ENCODE measurements around the gene TMEM156. TPM values are rescaled to one million over a fixed set of nuclear protein-coding genes. Genes with fewer than 3 reads are reported as not detected.

The TMEM156 gene
- total and polyA plus RNA-seq, 2 donors (not counting 1 experiment from before 2014, with no cell fraction given) = 0.06 to 0.17 TPM

DNA sequence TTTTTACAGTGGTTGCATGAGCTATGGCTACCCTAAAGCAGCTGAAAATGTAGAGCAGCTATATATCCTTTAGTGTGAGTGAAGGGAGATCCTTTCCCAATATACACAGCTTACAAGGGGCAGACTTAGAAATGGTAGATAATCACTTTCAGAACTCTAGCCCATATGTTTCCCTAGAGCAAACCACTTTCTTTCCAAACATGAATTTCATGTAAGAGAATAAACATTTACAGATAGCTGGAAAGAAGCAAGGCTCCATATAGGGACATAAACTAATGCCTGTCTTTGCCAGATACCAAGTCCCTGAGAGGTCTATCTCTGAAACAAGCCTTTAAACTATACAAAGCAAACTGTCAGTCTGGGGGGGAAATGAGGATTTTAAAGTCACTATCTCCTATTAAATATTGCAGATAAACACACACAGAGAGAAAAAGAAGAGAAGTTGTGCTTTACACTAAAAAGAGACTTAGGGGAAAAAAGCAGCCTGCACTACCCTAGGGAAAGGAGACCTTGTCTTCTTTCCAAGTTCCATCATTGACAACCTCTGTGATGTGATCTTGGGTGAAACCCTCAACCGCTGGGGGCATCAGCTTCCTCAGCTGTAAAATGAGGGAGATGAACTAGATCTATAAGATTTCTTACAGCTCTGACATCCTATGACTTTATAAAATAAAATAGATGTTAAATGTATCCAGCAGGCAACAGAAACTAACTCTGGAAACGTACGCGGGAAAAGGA lies 73.6 kb downstream of the TMEM156 start:
- DNase-seq (ENCODE audit: low read depth in 2 of 2) = peak in 1 of 2 donors; percentile 83
- no peak overlapping the region for H3K27ac ChIP-seq (ENCODE audit: insufficient read depth, low read length)
- no peaks in the 10 kb centered on the region for H4K20me1 ChIP-seq (ENCODE audit: control insufficient read depth, extremely low read depth, insufficient read depth, low read length)
- no peaks in the 10 kb centered on the region for H3K36me3 ChIP-seq (ENCODE audit: control insufficient read depth, insufficient read depth, low read length)
- H3K4me3 ChIP-seq (replicated peaks in 1 of 4; ENCODE audit: control extremely low read depth in 1 of 4, insufficient read depth in 1 of 4, low read depth in 3 of 4, low read length in 4 of 4) = no peak overlapping the region
- H3K9me3 ChIP-seq (ENCODE audit: control insufficient read depth, insufficient read depth, low read depth, low read length) = no peaks in the 10 kb centered on the region
- TF ChIP-seq CTCF (conservative IDR thresholded peaks at IDR 0.05 in 1 of 2, IDR thresholded peaks at IDR 0.05 in 1 of 2; ENCODE audit: low read depth in 1 of 2, low read length in 2 of 2) (peak in 1 of 2 donors; percentile 13), EZH2 (IDR thresholded peaks at IDR 0.05; ENCODE audit: low read length, missing control alignments) (no peak)
- no peak overlapping the region for H3K4me2 ChIP-seq (ENCODE audit: extremely low read depth, insufficient read depth, low read length)
- H3K4me1 ChIP-seq (ENCODE audit: control insufficient read depth, extremely low read depth, insufficient read depth, low read length) = no peaks in the 10 kb centered on the region
- H3K27me3 ChIP-seq (ENCODE audit: control insufficient read depth, insufficient read depth, low read length) = no peaks in the 10 kb centered on the region
- H2AFZ ChIP-seq (ENCODE audit: low read length) = no peak overlapping the region
- H3K9ac ChIP-seq (ENCODE audit: insufficient read depth, low read length) = no peak overlapping the region
- no peaks in the 10 kb centered on the region for H3K79me2 ChIP-seq (ENCODE audit: control insufficient read depth, insufficient read depth, low read length)

GRCh38 chr4:38957893-38958292 lies 74.3 kb downstream of the TMEM156 start:
- no peaks in the 10 kb centered on the region for H3K27me3 ChIP-seq (ENCODE audit: control insufficient read depth, insufficient read depth, low read length)
- no peak overlapping the region for H3K9ac ChIP-seq (ENCODE audit: insufficient read depth, low read length)
- H3K79me2 ChIP-seq (ENCODE audit: control insufficient read depth, insufficient read depth, low read length) = no peaks in the 10 kb centered on the region

More at GRCh38 chr4:38957893-38958292, 74.3 kb downstream of the TMEM156 start:
- no peaks in the 10 kb centered on the region for H3K4me1 ChIP-seq (ENCODE audit: control insufficient read depth, extremely low read depth, insufficient read depth, low read length)
- no peak for TF ChIP-seq EZH2 (IDR thresholded peaks at IDR 0.05; ENCODE audit: low read length, missing control alignments)
- no peak for TF ChIP-seq CTCF (conservative IDR thresholded peaks at IDR 0.05 in 1 of 2, IDR thresholded peaks at IDR 0.05 in 1 of 2; ENCODE audit: low read depth in 1 of 2, low read length in 2 of 2)
- no peaks in the 10 kb centered on the region for H3K9me3 ChIP-seq (ENCODE audit: control insufficient read depth, insufficient read depth, low read depth, low read length)
- no peaks in the 10 kb centered on the region for H4K20me1 ChIP-seq (ENCODE audit: control insufficient read depth, extremely low read depth, insufficient read depth, low read length)
- H3K4me3 ChIP-seq (replicated peaks in 1 of 4; ENCODE audit: control extremely low read depth in 1 of 4, insufficient read depth in 1 of 4, low read depth in 3 of 4, low read length in 4 of 4) = no peak overlapping the region
- no peak overlapping the region for H3K4me2 ChIP-seq (ENCODE audit: extremely low read depth, insufficient read depth, low read length)
- H3K36me3 ChIP-seq (ENCODE audit: control insufficient read depth, insufficient read depth, low read length) = no peaks in the 10 kb centered on the region
- no peak for DNase-seq (ENCODE audit: low read depth in 2 of 2)
- no peak overlapping the region for H2AFZ ChIP-seq (ENCODE audit: low read length)
- H3K27ac ChIP-seq (ENCODE audit: insufficient read depth, low read length) = no peak overlapping the region

Measured in fibroblast of lung (primary cell).